ENCODE measurements around the gene MARCHF10.

- TF ChIP-seq CTCF (IDR thresholded peaks at IDR 0.05; ENCODE audit: extremely low read depth in 1 of 2, insufficient read depth in 1 of 2, low read depth in 1 of 2, low read length in 2 of 2) = no peak
- TF ChIP-seq POLR2AphosphoS5 (IDR thresholded peaks at IDR 0.05; ENCODE audit: insufficient read depth, low read depth, low read length) = no peak
- TF ChIP-seq EZH2 (IDR thresholded peaks at IDR 0.05; ENCODE audit: borderline replicate concordance, low read depth, low read length, severe bottlenecking) = no peak
- no peak for TF ChIP-seq JUN (IDR thresholded peaks at IDR 0.05; ENCODE audit: borderline replicate concordance, insufficient read depth, insufficient read length, low read depth)
- no peak for TF ChIP-seq GATA2 (IDR thresholded peaks at IDR 0.05; ENCODE audit: insufficient read depth, insufficient read length, low read depth, low read length)
- no peak for TF ChIP-seq MAX (IDR thresholded peaks at IDR 0.05; ENCODE audit: insufficient read depth, insufficient read length)
- TF ChIP-seq POLR2A (IDR thresholded peaks at IDR 0.05; ENCODE audit: low read depth, low read length) = no peak
- TF ChIP-seq MYC (IDR thresholded peaks at IDR 0.05; ENCODE audit: low read depth, low read length) = no peak
- no peak for TF ChIP-seq FOS (IDR thresholded peaks at IDR 0.05; ENCODE audit: borderline replicate concordance, insufficient read depth, low read length)
Observed at GRCh38 chr17:62657690-62658089, 150.4 kb downstream of the MARCHF10 start.
